ENCODE measurements around the gene LRRIQ1. TPM values are rescaled to one million over a fixed set of nuclear protein-coding genes. Genes with fewer than 3 reads are reported as not detected.

The LRRIQ1 gene
- total and polyA plus RNA-seq, 2 of the 13 experiments (the other 11 are each of a cell fraction or from before 2014, with no cell fraction given) = not detected

GRCh38 chr12:85253853-85254252, 217.7 kb downstream of the LRRIQ1 start:
- ATAC-seq = no peak
- Histone ChIP-seq H2AFZ (ENCODE audit: low read length) (no peak overlapping the region), H3K36me3 (replicated peaks in 1 of 2; ENCODE audit: control insufficient read depth in 1 of 2, insufficient read depth in 2 of 2, low read length in 2 of 2) (no peaks in the 10 kb centered on the region), H4K20me1 (ENCODE audit: insufficient read depth, low read length) (no peaks in the 10 kb centered on the region), H3K4me3 (replicated peaks in 1 of 3; ENCODE audit: insufficient read depth in 1 of 3, low read depth in 2 of 3, low read length in 3 of 3) (no peak overlapping the region), H3K27me3 (ENCODE audit: control insufficient read depth in 1 of 2, insufficient read depth in 2 of 2, low read length in 2 of 2) (no peaks in the 10 kb centered on the region), H3K9me3 (ENCODE audit: low read length) (no peaks in the 10 kb centered on the region), H3K4me2 (ENCODE audit: low read depth, low read length) (no peak overlapping the region), H3K4me1 (ENCODE audit: insufficient read depth, low read length) (no peaks in the 10 kb centered on the region), H3K9ac (ENCODE audit: insufficient read depth, low read depth, low read length) (no peak overlapping the region), H3K79me2 (ENCODE audit: insufficient read depth, low read length) (no peaks in the 10 kb centered on the region), H3K27ac (ENCODE audit: extremely low read length, insufficient read depth, low read length) (no peak overlapping the region)
- CTCF ChIA-PET (ENCODE audit: low intra/inter-chr PET ratio, low total read pairs) = no interaction called here
- FAIRE-seq = no peak
- POLR2A ChIA-PET = no interaction called here
- 17% methylated on average over 4 of the region's 4 CpGs for WGBS (ENCODE audit: low lambda C conversion rate)
- no peak for TF ChIP-seq ZHX1 (CRISPR knock-in tag; IDR thresholded peaks at IDR 0.05; ENCODE audit: low read depth)
- TF ChIP-seq NR2F1 (CRISPR knock-in tag; IDR thresholded peaks at IDR 0.05) = no peak
- TF ChIP-seq LCORL (IDR thresholded peaks at IDR 0.05) = no peak
- no peak for TF ChIP-seq LCORL (CRISPR knock-in tag; IDR thresholded peaks at IDR 0.05)
- TF ChIP-seq GABPA (IDR thresholded peaks at IDR 0.05; ENCODE audit: low read depth, low read length) = no peak
- TF ChIP-seq GABPA (CRISPR knock-in tag; IDR thresholded peaks at IDR 0.05; ENCODE audit: low read depth) = no peak
- TF ChIP-seq CREM (IDR thresholded peaks at IDR 0.05) = no peak
- TF ChIP-seq CREM (CRISPR knock-in tag; IDR thresholded peaks at IDR 0.05) = no peak
- no peak for TF ChIP-seq ZNF468 (CRISPR knock-in tag; IDR thresholded peaks at IDR 0.05)
- no peak for TF ChIP-seq IRF2 (CRISPR knock-in tag; IDR thresholded peaks at IDR 0.05)
- no peak for TF ChIP-seq ZNF652 (CRISPR knock-in tag; IDR thresholded peaks at IDR 0.05; ENCODE audit: borderline replicate concordance, low read depth)
- no peak for TF ChIP-seq ZBTB2 (CRISPR knock-in tag; IDR thresholded peaks at IDR 0.05; ENCODE audit: low read depth)
- TF ChIP-seq ZBTB8A (CRISPR knock-in tag; IDR thresholded peaks at IDR 0.05; ENCODE audit: borderline replicate concordance, low read depth) = no peak
- no peak for TF ChIP-seq ZNF646 (CRISPR knock-in tag; IDR thresholded peaks at IDR 0.05)
- intact Hi-C loops (cut with micrococcal nuclease; ENCODE audit: unreplicated experiment) = no loop called here
- in situ Hi-C loops (cut with HindIII; ENCODE audit: extremely low pct_ligation_motif_present, low pct_unique_long_range_greater_than_20kb) = no loop called here
- DNase-seq (ENCODE audit: low spot score) = no peak
- no TSS peak for BruUV-seq (replicated peaks)
